IPS DF 19.7 (cell line): ENCODE results near the gene KCNIP4.
"Not testable (repeated sequence)": the region's sequence is repeated elsewhere in the genome, so short reads cannot be mapped to it uniquely, and the experiment has no call there.

Source experiments
- DNase-seq: peaks from one replicate; pipeline ENCODE4 v3.0.0-alpha.2; 2013; ENCODE audit warnings: low read depth, low spot score

KCNIP4 gene

DNA sequence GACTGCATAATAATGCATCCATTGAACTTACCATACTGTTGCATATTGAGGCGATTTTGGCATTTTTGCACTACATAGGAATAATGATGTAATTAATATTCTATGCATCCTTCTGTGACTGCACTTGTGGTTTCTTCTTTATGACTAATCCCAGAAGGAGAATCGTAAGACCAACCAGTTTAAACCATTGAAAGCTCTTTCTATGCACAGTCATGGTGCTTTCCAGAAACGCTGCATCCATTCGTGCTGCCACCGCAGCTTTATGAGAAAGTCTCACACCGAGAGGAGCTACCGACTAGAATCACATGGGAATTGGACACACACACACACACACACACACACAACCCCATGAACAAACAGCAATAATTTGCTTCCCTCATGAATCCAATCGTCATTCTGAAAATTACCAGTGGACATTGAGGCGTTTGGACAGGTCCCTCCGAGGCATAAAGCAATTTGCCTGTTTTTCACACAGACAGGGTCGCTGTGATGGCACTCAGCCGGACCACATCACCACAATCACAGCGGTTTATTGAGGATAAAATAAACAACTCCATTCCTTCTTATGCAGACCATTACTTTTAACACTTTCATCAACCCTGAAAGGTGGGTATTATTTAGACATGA is 1184.1 kb downstream of the KCNIP4 start:
- DNase-seq = no peak

- no peak for DNase-seq
Observed at GRCh38 chr4:20761826-20762225, 1186.7 kb downstream of the KCNIP4 start.

DNA sequence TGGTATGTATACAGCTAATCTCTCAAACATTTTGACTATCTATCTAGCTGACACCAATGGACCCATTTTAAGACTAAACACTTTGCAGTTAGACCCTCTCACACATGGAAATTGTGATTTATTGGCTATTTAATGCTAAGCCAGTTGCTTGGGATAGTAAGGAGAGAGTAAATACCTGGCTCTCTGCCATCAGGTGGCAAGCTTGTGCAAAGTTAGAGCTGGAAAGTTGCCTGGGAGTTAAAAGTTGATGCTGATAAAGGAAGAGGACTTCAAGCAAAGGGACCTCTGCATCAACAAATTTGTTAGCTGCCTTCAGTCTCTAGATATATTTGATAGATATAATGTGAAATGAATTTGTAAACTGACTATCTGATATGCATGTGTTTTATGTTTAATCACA is 1187.2 kb downstream of the KCNIP4 start:
- no peak for DNase-seq

DNA sequence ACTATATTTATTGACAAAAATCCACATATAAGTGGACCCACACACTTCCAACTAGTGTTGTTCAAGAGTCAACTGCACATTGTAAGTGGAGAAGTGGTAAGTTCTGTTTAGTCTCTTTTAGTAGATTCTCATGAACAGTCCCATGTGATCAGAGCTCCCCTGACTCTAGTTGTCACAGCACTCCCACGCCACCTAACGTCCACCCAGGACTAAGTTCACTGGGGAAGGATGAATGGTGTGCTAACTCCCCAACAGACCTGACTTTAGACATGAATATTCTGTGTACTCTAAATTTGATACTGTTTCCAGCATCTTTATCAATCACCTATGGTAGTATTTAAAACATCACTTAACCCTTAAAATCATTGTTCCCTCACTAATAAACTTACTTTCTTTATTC is 1188.5 kb downstream of the KCNIP4 start:
- no peak for DNase-seq

DNA sequence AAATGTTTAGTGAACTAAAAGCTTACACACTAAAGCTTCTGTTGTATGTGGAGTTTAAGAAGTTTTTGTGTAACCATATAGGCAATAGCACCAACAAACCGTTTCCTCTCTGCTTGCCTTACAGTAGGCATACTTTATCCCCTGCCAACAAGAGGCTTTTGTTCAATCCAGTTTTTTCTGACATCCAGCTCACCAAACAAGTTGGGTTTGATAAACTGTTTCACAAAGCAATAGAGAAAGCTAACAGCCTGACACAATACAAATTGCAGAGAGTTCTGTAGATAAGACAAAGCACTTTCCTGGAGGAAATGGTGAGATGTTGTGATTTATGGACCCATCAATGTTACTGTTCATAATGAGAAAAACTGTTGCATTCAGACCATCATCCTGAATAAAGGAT is 1194.5 kb downstream of the KCNIP4 start:
- DNase-seq = no peak

GRCh38 chr4:20752641-20753040 is 1195.9 kb downstream of the KCNIP4 start:
- no peak for DNase-seq

GRCh38 chr4:20746000-20746399 is 1202.6 kb downstream of the KCNIP4 start:
- DNase-seq = not testable (repeated sequence)

- DNase-seq = no peak
Observed at GRCh38 chr4:20735931-20736330, 1212.6 kb downstream of the KCNIP4 start.

DNA sequence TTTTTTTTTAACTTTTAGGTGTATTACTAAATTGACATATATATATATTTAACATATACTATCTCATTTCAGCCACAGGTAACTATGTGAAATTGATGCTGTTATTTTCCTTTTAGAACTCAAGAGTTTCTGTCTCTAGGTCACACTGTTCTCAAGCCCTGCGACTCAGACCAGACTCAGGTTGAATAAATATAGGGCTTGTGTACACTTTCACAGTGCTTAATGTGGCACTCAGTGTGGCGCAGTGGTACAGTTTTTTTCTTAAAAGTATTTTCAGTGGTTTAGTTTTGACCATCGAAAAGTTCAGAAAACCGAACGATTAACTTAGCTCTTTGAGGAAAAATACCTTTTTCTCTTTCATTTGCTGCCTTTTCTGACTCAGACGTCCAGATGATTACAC is 1223.7 kb downstream of the KCNIP4 start:
- no peak for DNase-seq

DNA sequence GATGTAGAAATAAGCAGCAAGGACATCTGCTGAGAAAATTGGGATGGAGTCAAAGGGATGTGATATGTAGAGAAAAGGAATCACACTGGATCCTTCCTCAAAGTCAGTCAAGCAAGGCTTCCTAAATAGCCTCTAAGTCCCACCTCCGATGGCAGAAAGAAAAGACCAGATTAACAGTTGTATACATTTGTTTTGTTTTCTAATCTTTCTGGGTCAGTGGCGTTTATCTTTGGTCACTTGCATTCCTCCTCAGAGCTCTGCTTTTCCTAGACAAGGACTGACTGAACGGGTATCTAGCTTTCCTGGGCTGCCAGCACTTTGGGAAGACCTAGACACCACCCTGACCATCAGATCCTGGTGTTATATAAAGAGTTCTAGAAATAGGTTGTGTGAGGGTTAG is 1225.1 kb downstream of the KCNIP4 start:
- DNase-seq = no peak

DNA sequence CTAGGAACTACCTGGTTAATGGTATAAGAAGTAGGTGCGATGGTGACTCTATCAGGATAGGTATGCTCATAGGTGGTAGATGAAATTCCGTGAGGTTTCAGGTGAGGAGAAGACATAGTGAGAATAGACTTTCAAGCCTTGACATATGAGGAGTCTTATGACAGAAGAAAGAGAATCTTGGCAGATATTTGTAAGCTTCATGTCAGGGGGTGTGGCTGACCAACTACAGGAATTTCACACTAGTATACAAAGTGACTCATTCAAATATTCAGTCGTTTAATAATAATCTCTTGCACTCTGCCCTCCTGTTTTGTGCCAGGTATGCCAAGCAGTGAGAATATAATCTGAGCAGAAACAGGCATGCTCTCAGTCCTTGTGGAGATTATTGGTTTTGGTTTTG is 1225.6 kb downstream of the KCNIP4 start:
- no peak for DNase-seq

DNA sequence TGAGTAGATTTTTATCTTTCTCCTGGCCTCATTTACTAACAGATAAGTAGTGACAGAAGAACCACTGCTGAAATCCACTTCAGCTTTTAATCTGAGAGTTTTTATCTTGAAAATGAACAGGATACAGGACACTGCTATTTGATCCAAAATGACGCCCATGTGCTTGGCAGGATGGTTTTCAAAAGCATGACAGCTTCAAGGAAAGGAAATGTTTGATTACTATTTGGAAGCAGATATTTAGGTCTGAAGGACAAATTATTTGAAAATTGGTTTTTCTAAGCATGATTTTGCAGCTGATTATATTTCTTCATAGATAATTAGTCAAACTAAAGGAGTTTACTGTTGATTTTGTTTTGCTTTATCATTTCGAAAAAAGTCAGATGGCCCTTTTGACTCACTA is 1237.2 kb downstream of the KCNIP4 start:
- DNase-seq = no peak

DNA sequence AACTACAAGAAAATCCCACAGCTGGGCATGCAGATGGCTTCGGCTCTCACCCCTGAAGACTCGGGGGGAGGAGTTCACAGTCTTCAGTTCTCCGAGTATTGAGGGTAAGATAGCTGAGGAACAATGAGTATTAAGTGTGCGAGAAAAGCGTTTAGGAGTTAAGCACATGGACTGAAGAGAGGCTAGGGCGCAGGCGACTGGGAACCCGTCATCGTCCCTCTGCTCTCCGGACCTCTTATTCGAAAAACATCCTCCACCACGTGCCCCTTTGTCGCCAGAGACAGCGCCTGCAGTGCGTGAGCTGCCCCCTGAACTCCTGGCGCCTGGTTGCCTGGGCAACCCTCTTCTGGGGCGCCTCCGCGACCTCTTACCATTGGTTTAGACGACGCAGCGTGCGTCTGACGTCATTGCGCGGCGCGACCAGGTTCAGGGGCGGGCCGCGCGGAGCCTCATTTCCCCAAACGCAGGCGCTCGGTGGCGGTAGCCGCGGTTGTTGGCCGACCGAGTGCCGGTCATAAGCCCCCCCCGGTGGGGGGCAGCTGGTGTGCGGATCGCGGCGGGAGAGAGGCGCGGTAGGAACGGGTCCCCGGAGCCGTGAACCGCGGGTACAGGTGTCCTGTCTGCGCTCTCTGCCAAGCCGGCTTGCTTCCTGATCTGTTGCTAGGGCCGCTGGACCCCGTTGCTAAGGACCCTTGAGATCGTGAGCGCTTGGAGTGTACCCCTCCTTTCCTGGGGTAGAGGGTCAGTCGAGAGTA is 1248.4 kb downstream of the KCNIP4 start, which contains the start of gene PACRGL:
Gene PACRGL, plus strand, starts transcription at position 452 of the 755 bp plus-strand sequence. CDS start 4,024 bp downstream, outside the sequence.
- DNase-seq = peak; percentile 87

- no peak for DNase-seq
Observed at GRCh38 chr4:20698820-20699219, 1249.8 kb downstream of the KCNIP4 start.

- DNase-seq = no peak
Observed at GRCh38 chr4:20698382-20698781, 1250.2 kb downstream of the KCNIP4 start.

DNA sequence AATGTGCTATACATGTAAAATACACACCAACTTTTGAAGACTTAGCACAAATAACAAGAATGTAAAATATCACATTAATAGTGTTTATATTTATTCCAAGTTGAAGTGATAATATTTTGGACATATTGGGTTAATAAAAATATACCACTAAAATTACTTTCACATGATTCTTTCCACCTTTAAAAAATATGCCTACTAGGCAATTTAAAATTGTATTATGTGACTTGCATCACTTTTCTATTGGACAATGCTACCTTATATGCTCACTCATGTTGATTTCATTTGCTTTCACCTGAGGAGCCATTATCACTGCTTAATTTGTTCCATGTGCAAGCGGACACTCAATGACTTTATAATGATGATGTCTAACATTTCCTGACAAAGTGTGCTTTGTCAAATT is 1251.8 kb downstream of the KCNIP4 start:
- no peak for DNase-seq

DNA sequence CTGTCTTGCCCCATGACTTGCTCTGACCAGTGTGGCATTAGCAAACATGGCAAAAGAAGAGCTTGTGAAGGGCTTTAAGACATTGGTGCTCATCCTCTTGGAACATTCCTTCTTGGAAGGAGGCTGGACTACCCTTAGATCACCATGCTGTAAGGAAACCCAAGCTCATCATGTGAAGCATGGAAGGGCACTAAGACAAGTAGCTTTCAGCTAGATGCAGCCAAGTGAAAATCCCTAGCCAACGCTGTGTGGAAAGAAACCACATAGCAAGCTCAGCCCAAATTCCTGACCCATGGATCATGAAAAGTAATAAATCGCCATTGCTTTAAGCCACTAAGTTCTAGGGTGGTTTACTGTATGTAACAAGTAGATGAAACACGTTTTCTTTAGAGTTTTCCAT is 1260.7 kb downstream of the KCNIP4 start:
- DNase-seq = no peak

GRCh38 chr4:20684852-20685763 is 1263.5 kb downstream of the KCNIP4 start:
- no peak for DNase-seq

DNA sequence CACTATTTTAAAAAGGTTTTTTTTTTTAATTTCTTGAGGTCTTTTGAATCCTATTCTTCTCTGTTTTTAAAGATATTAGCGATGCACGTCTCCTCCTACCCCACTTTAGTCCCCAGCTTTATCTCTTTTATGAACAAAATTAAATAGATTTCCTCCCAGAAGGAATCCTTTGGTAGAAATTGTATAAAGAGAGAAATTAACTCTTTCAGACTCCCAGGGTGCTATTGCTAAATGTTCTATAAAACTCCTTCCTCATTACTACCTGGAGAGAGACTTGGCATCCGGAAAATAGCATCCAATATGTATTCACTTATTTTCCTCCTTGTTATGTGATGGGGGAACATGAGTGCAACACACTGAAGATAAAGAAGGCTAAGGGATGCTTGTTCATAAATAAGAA is 1264.8 kb downstream of the KCNIP4 start:
- no peak for DNase-seq

DNA sequence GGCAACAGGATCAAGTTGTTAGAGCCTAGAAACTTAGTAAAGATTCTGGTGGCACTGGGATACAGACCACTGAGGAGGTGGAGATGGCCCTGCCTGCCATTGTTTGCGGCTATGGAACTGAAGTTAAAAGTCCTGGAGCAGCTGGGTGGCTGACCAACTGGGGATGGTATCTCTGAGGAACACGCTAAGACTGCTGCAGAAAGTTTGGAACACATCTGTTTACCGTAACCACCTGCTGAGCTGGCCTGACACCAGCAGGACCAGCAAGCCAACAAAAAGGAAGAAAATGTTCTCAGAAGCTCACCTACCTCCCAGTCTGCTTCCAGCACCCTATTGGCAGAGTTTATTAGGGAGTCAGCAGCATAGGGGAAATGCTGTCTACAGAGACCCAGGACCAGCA is 1265.7 kb downstream of the KCNIP4 start:
- no peak for DNase-seq

DNA sequence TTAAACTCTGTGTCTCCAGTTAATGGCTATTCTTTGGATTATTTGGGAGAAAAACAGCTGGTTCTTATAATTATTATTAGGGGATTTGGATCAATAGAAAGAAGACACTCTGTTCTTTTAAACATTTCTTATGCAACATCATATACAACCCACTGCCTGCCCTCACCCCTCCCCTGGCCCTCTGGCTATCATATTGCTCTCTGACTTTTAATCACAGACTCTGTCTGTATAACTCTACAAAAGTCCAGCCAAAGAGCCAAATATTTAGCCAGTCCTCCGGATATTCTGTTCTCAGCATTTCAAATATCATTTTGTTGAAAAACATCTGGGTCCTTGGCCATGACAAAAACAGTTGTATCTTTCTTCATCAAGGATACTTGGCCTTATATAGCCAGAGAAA is 1267.3 kb downstream of the KCNIP4 start:
- no peak for DNase-seq

- DNase-seq = no peak
Observed at GRCh38 chr4:20680736-20681135, 1267.8 kb downstream of the KCNIP4 start.
